OCI-LY7 (cell line): ENCODE data around the gene GEN1.

ENCODE experiments used
- CTCF ChIP-seq: fragments of 200-600 bp; sonication (generic); conservative IDR thresholded peaks from 2 replicates; pipeline ENCODE4 v1.5.1; 2014; ENCODE audit warnings: mild to moderate bottlenecking, antibody characterized with exemption, low read length, moderate library complexity, mixed read lengths
- EZH2phosphoT487 ChIP-seq: fragments of 200-600 bp; sonication (generic); IDR thresholded peaks from 2 replicates; pipeline ENCODE4 v1.6.1; 2018; ENCODE audit warnings: low read depth, borderline replicate concordance, mild to moderate bottlenecking, mixed run types, antibody characterized with exemption, low read length, moderate library complexity, mixed read lengths

- TF ChIP-seq CTCF: no peak
- TF ChIP-seq EZH2phosphoT487: no peak
Observed at GRCh38 chr2:17759805-17760204, 5.9 kb downstream of the GEN1 start.
